Measurements from ENCODE around the gene DUSP16.
A peak's percentile ranks its signal among the peaks of the same experiment; 100 is the strongest.
"Not testable (repeated sequence)": the region's sequence is repeated elsewhere in the genome, so short reads cannot be mapped to it uniquely, and the experiment has no call there.

DUSP16 gene

GRCh38 chr12:12518919-12519318 lies 43.7 kb downstream of the DUSP16 start:
- no peak for DNase-seq

- no peak for DNase-seq
Observed at GRCh38 chr12:12518464-12518845, 44.2 kb downstream of the DUSP16 start.

- DNase-seq = no peak
Observed at GRCh38 chr12:12513416-12514006, 49.2 kb downstream of the DUSP16 start.

- DNase-seq = no peak
Observed at GRCh38 chr12:12511895-12512711, 50.6 kb downstream of the DUSP16 start.

- no peak for DNase-seq
Observed at GRCh38 chr12:12511021-12511783, 51.5 kb downstream of the DUSP16 start.

- no peak for DNase-seq
Observed at GRCh38 chr12:12510551-12510950, 52.1 kb downstream of the DUSP16 start.

- no peak for DNase-seq
Observed at GRCh38 chr12:12510141-12510540, 52.5 kb downstream of the DUSP16 start.

GRCh38 chr12:12508612-12509011 lies 54.1 kb downstream of the DUSP16 start:
- no peak for DNase-seq

- DNase-seq = peak; percentile 33
Observed at GRCh38 chr12:12507121-12507520, 55.5 kb downstream of the DUSP16 start.

GRCh38 chr12:12506496-12506890 lies 56.2 kb downstream of the DUSP16 start:
- no peak for DNase-seq

- DNase-seq = no peak
Observed at GRCh38 chr12:12505544-12506495, 56.8 kb downstream of the DUSP16 start.

- no peak for DNase-seq
Observed at GRCh38 chr12:12503384-12504078, 59.1 kb downstream of the DUSP16 start.

GRCh38 chr12:12502815-12503151 lies 59.9 kb downstream of the DUSP16 start:
- DNase-seq = no peak

GRCh38 chr12:12502130-12502814 lies 60.4 kb downstream of the DUSP16 start:
- not testable (repeated sequence) for DNase-seq

- no peak for DNase-seq
Observed at GRCh38 chr12:12501121-12501520, 61.5 kb downstream of the DUSP16 start.

GRCh38 chr12:12499909-12500604 lies 62.6 kb downstream of the DUSP16 start:
- no peak for DNase-seq

- no peak for DNase-seq
Observed at GRCh38 chr12:12498210-12498609, 64.5 kb downstream of the DUSP16 start.

- DNase-seq = no peak
Observed at GRCh38 chr12:12495536-12495935, 67.1 kb downstream of the DUSP16 start.

- DNase-seq = no peak
Observed at GRCh38 chr12:12492547-12492946, 70.1 kb downstream of the DUSP16 start.

- DNase-seq = no peak
Observed at GRCh38 chr12:12491606-12492005, 71.1 kb downstream of the DUSP16 start.
